ENCODE results near the gene IKZF3. TPM values are rescaled to one million over a fixed set of nuclear protein-coding genes. Genes with fewer than 3 reads are reported as not detected.
A peak's percentile ranks its signal among the peaks of the same experiment; 100 is the strongest.

Gene IKZF3
- total RNA-seq, 1 donor from 2014 or later: 0.67 TPM

- peaks cover 39% of the 10 kb centered on the region for H3K4me1 Mint-ChIP-seq
- H3K27ac Mint-ChIP-seq: peak overlapping the region; percentile 95
- TF ChIP-seq CTCF (IDR thresholded peaks at IDR 0.05; ENCODE audit: unreplicated experiment): no peak
- H3K9me3 Mint-ChIP-seq: no peaks in the 10 kb centered on the region
- peak overlapping the region; percentile 89 for H3K4me3 Mint-ChIP-seq
- peaks cover 28% of the 10 kb centered on the region for H3K27me3 Mint-ChIP-seq (ENCODE audit: low read depth)
- DNase-seq (ENCODE audit: low spot score in 2 of 2, unreplicated experiment in 2 of 2): peak in 1 of 2 experiments; percentile 53
- peaks cover 9% of the 10 kb centered on the region for H3K36me3 Mint-ChIP-seq
These were observed 123.6 kb downstream of the IKZF3 start for GRCh38 chr17:39740357-39741111.

- Mint-ChIP-seq H3K36me3 (peaks cover 9% of the 10 kb centered on the region), H3K9me3 (no peaks in the 10 kb centered on the region), H3K4me1 (peaks cover 39% of the 10 kb centered on the region), H3K27me3 (ENCODE audit: low read depth) (peaks cover 29% of the 10 kb centered on the region), H3K4me3 (peak overlapping the region; percentile 89), H3K27ac (peak overlapping the region; percentile 95)
- no peak for DNase-seq (ENCODE audit: low spot score in 2 of 2, unreplicated experiment in 2 of 2)
- no peak for TF ChIP-seq CTCF (IDR thresholded peaks at IDR 0.05; ENCODE audit: unreplicated experiment)
These were observed 124.2 kb downstream of the IKZF3 start for GRCh38 chr17:39739885-39740356.

- peaks cover 29% of the 10 kb centered on the region for H3K27me3 Mint-ChIP-seq (ENCODE audit: low read depth)
- DNase-seq (ENCODE audit: low spot score in 2 of 2, unreplicated experiment in 2 of 2): peak in 1 of 2 experiments; percentile 71
- no peaks in the 10 kb centered on the region for H3K9me3 Mint-ChIP-seq
- peaks cover 7% of the 10 kb centered on the region for H3K36me3 Mint-ChIP-seq
- H3K4me1 Mint-ChIP-seq: peaks cover 39% of the 10 kb centered on the region
- peak overlapping the region; percentile 89 for H3K4me3 Mint-ChIP-seq
- peak overlapping the region; percentile 95 for H3K27ac Mint-ChIP-seq
- no peak for TF ChIP-seq CTCF (IDR thresholded peaks at IDR 0.05; ENCODE audit: unreplicated experiment)
These were observed 124.9 kb downstream of the IKZF3 start for GRCh38 chr17:39738983-39739884.

- Mint-ChIP-seq H3K36me3 (peaks cover 4% of the 10 kb centered on the region), H3K27me3 (ENCODE audit: low read depth) (peaks cover 29% of the 10 kb centered on the region), H3K4me3 (peak overlapping the region; percentile 89), H3K27ac (peak overlapping the region; percentile 95), H3K9me3 (no peaks in the 10 kb centered on the region), H3K4me1 (peaks cover 39% of the 10 kb centered on the region)
- peak in 1 of 2 experiments; percentile 60 for DNase-seq (ENCODE audit: low spot score in 2 of 2, unreplicated experiment in 2 of 2)
- no peak for TF ChIP-seq CTCF (IDR thresholded peaks at IDR 0.05; ENCODE audit: unreplicated experiment)
These were observed 125.6 kb downstream of the IKZF3 start for GRCh38 chr17:39738568-39738901.

- H3K27me3 Mint-ChIP-seq (ENCODE audit: low read depth): peaks cover 29% of the 10 kb centered on the region
- no peak for TF ChIP-seq CTCF (IDR thresholded peaks at IDR 0.05; ENCODE audit: unreplicated experiment)
- peaks cover 39% of the 10 kb centered on the region for H3K4me1 Mint-ChIP-seq
- H3K4me3 Mint-ChIP-seq: peak within 1 kb of the TSS; percentile 89
- DNase-seq (ENCODE audit: low spot score in 2 of 2, unreplicated experiment in 2 of 2): peak; percentile 48 to 62
- H3K9me3 Mint-ChIP-seq: no peaks in the 10 kb centered on the region
- H3K36me3 Mint-ChIP-seq: no peaks in the 10 kb centered on the region
- peak within 1 kb of the TSS; percentile 96 for H3K27ac Mint-ChIP-seq
These were observed 126.1 kb downstream of the IKZF3 start, which contains the start of gene GRB7 for GRCh38 chr17:39737760-39738567. GRB7 (plus strand) TSS chr17:39737938; CDS start chr17:39742302, 4,364 bp downstream.

Data from mesothelial cell of epicardium (in vitro differentiated cells).